Activated CD8-positive, alpha-beta memory T cell treated with anti-CD3 and anti-CD28 coated beads, Interleukin-2, amount 50 U/mL, for 24 hours (primary cell): ENCODE data around the gene PADI2.
A peak's percentile ranks its signal among the peaks of the same experiment; 100 is the strongest.

Experiments used
- DNase-seq: peaks from one replicate; pipeline ENCODE4 v3.0.0-alpha.2; 2020; ENCODE audit errors: extremely low read depth

PADI2 gene

DNA sequence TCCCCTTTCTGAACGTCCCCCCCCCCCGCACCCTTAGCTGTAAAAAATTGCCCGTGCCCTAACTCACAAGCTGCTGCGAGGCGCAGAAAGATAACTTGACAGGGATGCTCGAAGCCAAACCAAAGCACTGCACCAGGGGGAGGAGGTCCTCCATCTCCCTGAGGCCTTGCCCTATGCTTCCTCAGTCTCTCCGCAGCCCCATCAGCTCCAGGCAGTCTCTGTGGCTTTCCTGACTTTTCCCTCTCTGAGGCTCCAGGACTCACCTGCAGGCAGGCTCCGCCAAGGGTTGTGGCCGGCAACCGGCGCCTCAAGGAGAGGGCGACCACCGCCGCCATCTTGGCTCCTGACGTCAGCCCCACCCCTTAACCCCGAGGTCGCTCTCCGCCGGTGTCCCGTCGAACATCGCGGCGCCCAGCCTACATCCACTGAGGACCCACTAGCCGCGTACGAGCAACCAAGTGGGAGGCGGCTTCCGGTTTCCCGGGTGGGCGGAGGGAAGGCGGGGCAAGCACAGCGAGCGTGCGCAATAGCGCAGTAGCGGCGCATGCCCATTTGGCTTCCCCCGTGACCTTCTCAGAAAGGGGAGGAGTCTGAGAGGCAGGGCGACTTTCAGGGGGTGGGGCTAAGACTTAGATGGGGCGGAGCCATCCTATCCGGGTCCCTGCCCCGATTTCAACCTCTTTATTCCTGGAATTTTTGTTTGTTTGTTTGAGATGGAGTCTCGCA lies 65.4 kb downstream of the PADI2 start, which contains the start of gene SDHB:
TSS of gene SDHB (minus strand) at position 348 of the 726 bp plus-strand sequence. CDS start at position 335, 13 bp downstream.
- DNase-seq: peak; percentile 99

DNA sequence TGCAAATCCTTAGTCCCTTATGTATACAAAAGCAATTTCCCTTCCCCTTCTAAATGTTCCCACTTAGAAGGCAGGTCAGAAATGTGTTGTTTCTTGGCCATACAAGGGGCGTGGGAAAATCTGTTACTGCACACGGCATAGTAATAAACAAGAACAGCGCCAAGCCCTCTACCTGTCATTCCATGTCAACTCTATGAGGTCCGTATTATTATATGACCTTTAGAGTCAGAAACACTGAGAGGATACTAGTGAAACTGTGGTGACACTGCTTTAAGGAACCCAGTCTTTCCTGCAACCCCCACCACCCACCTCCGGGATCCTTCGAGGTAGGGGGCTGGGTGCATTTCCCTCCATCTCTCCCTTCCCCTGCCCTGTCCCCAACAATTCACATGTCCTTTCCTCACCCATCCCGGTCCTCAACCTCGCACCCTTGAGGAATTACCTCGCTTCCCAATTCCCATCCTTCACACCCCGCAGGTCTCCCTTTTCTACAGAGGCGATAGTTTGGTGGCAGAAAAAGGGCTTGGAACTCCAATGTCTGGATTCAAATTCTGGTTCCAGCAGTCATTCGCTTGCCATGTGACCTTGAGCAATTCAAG lies 66.1 kb downstream of the PADI2 start:
- DNase-seq: no peak

DNA sequence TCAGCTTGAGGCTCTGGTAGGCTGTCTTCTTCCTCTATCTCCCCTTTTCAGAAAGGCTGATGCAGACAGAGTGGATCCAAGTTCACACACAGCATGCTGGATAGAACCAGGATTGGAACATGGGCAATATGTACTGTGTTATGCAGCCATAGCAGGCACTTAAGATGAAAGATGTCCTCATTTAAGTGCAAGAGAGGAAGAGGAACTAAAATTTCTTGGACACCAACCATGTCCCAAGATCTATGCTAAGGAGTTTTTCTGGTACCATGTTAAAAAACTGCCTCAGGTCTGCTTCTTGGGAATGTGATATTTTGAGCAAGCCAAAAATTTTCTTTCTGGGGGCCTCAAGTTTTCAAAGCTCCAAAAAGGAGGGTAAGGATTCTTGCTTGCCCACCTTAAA lies 66.6 kb downstream of the PADI2 start:
- no peak for DNase-seq

DNA sequence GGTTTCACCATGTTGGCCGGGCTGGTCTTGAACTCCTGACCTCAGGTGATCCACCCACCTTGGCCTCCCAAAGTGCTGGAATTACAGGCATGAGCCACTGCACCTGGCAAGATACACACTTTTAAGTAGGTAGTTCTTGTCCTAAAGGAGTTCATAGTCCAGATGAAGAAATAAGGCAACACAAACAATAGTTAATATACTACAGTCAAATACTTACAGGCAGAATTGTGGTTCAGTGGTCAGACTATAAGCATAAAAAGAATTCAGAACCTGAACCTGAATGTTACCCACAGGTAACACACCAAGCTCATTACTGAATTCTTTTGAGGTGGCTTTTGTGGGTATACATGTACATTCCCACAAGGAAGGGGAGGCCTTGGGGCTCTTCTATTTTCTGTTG lies 67.2 kb downstream of the PADI2 start:
- DNase-seq: no peak

DNA sequence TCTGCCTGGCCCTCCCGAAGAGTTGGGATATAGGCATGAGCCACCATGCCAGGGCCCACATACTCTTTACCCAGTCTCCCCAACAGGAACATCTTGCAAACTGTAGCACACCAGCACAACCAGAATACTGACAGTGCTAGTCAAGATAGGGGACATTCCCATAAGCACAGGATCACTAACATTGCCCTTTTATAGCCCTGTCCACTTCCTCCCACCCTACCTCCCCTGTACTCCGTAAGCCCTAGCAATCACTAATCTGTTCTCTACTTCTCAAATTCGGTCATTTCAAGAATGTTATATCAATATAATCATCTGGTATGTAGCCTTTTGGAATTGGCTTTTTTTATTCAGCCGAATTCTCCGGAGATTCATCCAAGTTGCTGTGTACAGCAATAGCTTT lies 71.3 kb downstream of the PADI2 start:
- DNase-seq: no peak

DNA sequence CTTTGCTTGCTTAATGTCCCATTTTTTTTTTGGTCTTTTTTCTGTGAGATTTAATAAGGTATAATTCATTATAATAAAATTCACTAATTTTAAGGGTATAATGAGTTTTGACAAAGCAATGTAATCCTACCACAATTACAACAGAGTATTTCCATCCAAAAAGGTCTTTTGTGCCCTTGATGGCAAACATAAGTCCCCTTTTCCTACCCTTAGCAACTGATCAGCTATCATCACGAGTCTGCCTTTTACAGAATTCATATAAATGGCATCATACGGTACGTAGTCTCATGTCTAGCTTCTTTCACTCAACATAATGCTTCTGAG lies 73.0 kb downstream of the PADI2 start:
- DNase-seq: no peak

DNA sequence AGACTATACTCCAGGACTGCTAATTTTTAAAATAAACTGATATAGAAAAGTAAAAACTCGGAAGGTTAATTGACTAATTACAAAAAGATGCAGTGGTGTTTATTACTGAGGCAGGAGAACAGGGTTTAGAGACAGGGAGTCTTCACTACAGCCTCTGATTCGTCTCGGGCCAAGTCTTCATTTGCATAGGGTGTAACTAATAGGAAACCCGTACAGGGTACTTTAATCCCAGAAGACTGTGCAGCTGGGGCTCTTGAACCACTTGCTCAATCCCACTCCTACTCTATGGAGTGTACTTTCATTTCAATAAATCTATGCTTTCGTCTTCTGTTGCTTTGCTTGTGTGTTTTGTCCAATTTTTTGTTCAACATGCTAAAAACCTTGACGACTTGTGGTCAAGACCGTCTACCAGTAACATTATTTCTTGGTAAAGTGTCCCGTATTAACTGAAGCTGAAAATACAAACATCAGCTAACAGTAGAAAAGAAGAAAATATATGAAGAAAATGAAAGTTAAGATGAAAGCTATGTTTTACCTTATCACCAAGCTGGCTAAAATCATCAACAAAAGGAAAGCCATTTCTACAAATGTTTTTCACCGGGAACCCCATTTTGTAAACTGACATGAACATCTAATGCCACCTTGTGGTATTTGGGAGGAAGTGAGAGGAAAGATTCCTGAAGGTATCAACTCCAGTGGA lies 73.5 kb downstream of the PADI2 start:
- DNase-seq: no peak

DNA sequence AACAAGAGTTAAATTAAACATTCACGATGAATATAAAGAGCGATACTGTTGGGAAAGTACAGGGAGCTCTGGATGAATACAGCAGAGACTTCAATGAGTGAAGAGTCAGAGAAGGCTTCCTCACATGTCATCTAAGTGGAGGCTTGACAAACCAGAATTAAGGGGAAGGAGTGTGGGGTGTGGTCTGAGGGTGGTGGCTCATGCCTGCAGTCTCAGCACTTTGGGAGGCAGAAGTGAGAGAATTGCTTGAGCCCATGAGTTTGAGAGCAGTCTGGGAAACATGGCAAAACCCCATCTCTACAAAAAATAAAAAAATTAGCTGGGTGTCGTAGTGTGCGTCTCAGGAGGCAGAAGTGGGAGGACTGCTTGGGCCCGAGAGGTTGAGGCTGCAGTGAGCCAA lies 74.1 kb downstream of the PADI2 start:
- DNase-seq: no peak

DNA sequence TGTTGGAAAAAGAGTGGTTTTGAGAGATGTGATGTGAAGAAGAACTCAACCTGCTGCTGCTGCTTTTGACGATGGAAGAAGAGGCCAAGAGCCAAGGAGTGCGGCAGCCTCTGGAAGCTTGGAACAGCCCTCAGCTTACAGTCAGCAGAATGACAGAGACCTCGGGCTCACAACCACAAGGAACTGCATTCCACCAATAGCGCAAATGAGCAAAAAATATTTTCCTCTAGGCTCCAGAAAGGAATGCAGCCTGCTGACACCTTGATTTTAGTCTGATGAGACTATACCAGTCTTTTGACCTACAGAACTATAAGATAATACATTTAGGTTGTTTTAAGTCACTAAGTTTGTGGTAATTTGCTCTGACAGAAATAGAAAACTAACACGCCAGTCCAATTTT lies 75.6 kb downstream of the PADI2 start:
- DNase-seq: no peak

DNA sequence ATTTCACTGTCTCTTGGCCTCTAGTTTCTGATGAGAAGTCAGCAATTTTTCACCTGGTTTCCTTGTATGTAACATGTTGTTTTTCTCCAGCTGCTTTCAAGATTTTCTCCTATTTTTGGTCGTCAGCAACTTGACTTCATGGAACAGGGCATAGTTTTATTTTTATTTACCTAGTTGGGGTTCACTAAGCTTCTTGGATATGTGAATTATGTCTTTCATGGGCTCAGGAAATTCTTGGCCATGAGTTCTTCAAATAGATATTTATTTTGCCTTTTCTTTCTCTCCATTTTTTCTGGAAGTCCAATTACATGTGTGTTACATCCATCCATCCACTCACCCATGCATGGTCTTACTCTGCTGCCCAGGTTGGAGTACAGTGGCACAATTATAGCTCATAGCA lies 79.1 kb downstream of the PADI2 start:
- DNase-seq: no peak

DNA sequence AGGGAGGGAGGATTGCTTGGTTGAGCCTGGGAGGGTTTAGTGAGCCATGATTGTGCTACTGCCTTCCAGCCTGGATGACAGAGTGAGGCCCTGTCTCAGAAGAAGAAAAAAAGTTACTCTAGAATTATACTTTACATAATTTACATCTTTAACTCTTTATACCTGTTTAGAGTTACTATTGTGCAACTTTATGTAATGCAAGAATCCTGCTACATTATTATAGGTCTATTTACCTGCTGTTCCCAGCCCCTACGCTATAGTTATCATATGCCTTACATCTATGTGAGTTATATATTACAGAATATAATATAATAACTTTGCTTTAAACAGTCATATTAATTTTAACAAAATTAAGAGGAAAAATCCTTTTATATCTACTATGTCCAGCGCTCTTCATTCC lies 79.7 kb downstream of the PADI2 start:
- no peak for DNase-seq

DNA sequence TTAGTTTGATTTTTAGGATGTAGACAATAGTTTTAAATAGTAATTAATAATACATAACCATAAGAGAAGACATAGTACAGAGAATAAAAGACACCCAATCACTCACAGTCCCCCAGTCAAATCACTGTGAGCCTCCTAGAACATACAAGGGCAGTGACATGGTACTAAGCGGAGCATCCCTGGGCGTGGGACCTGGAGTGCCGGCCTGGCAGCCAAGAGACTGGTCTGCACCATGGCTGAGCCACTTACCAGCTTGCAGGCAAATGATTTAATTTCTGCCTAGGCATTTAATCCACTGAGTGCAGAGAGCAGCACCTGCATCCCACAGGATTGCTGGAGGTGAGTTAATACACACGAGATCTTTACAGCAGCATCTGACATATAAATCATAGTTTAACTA lies 85.8 kb downstream of the PADI2 start:
- no peak for DNase-seq

DNA sequence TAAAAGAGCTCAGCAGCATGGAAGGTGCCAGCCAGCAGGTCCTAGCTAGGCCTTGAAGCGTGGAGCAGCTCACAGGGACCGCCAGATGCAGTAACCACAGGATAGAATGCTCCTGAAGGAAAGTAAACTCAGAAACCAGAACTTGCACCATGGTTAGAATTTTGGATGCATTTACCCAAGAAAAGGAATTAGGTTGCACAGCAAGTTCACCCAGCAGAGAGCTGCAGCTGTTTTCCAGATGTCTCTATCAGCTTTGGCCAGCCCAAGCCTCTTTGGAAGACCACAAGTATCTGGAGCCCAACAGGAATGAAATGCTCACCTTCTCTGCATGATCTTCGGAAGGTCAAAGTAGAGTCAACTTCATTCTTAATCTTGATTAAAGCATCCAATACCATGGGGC lies 86.5 kb downstream of the PADI2 start:
- no peak for DNase-seq

DNA sequence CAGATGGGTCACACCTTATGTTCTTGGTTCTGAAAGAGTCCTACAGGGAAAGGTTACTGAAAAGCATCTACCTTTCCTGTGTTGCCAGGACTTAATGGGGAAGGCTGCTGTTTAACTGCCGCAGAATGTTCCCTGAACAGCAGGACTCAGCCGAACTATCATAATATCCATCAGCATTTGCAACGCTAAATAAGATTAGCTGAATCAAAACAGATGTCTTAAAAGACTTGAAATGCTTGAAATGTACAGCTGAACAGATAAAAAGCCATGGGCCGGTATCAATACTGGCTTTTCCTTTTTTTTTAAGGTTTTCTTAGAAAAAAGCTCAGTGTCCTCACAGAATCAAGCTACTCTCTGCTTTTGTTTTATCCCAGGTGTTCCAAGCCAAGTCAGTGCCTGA lies 87.8 kb downstream of the PADI2 start:
- DNase-seq: no peak

DNA sequence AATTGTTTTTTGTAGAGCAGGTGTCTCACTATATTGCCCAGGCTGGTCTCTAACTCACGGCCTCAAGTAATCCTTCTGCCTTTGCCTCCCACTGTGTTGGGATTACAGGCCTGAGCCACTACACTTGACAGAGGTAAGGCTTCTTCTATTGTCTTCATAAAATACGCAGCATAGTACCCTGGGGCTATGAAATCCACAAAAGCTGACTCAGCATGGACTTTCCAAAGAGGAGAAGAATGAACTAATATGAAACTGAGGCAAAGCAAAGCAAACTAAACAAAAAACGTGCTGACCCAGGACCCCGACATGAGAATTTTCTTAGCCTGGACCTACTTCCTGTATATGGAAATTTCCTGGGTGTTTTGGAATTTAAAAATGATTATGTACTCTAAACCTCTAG lies 89.0 kb downstream of the PADI2 start:
- no peak for DNase-seq

DNA sequence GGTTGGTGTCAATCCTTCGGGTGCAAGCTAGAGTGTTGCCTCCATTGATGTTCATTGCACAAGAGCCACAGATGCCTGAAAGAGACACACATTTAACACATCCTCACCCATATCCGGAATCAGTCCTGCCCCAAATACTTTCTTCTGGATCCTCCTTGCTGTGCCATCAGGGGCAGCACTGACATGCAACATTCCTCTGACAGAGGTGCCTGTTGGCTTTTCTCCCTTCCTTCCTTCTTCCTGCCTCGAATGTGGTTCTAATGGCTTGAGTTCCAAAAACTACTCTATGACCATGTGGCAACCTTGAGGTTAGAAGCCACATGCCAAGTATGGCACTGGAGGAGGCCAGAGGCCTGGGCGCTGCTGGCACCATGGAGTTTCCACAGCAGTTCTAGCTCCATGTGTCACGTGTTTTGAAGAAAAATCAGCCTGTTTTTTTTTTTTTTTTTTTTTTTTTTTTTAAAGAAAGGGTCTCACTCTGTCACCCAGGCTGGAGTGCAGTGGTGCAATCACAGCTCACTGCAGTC lies 90.5 kb downstream of the PADI2 start:
- no peak for DNase-seq

DNA sequence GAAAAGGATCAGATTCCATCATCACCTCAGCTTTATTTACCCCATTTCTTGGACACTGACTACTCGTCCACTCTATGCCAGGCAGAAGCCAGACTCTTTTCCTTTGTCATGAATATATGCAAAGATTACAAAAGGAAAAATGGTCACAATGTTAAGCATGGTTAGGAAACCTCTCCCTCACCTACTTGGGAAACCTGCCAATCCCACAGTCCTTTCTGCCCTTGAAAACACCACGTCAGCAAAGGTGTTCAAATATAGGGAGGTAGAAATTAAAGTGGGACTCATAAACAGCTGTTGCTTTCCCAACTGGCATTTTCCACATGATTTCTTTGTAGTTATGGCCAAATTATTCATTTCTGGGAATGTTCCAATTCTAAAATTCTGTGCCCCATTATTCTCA lies 91.4 kb downstream of the PADI2 start:
- no peak for DNase-seq

DNA sequence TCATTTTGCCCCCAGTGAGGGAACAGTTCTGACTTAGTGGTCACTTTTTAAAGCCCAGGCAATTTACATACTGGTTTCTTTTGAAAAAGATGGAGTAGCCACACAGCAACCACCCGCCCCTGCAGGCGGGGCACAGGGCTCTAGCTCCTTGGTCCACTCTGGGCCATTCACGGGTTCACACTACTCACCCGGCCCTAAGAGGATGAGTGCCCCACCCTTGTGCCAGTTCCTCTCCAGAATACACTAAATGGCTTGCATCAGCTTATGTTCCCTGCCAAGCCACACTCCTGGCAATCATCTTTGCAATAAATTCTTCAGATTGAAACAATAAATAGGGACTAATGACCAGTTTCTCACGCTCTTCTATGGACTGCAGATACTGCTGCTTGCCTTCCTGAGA lies 91.8 kb downstream of the PADI2 start:
- no peak for DNase-seq

DNA sequence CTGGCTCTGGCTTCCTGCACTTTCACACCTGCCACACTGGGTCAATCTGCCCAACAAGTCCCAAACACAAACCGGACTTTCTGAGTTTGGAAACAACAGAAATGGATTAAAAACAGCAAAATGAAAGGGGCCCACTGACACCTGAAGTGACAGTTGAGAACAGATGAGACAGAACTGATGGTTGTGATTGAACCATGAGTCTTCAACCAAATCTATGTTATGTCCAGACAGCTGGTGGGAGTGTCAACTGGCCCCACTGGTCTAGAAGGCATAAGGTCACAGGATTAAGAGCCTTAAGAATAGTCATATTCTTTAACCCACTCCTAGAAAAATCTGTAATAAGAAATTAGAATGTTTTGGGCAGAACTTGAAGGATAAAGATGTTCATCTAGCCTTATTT lies 94.5 kb downstream of the PADI2 start:
- no peak for DNase-seq

DNA sequence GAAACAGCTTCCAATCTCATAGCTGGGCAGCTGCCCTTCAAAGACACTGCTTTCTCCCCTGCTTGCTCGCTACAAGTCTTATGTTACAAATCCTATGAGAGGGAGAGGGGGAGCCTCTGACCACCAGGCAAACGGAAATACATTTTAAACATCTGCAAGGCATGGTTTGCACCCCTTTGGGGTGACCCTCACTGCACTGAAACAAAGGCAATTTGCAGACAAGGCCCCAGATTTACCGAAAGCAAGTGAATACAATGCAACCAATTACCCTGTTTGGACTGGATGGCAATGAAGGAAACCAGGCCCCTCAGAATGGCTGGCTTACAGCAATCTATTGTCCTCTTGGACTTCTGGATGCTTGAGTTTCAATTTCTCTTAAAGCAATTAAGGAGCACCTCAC lies 95.7 kb downstream of the PADI2 start:
- no peak for DNase-seq

DNA sequence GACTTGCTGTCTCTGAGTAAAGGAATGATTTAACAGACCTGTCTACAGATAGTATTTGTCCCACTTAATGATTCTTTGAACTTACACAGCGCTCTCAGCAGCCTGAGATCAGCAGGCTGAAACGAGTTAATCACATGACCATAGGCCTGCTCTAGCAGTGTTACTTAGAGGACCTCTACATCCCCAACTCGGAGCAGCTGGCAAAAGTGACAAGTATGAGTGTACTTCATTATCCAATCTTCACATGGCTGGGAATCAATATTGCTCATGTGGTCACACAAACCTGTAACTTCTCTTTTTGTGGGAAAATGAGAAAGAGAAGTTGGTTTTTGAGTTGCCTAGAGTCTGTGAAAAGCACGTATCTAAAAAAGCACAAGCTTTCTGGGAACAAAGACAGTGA lies 96.1 kb downstream of the PADI2 start:
- DNase-seq: no peak

DNA sequence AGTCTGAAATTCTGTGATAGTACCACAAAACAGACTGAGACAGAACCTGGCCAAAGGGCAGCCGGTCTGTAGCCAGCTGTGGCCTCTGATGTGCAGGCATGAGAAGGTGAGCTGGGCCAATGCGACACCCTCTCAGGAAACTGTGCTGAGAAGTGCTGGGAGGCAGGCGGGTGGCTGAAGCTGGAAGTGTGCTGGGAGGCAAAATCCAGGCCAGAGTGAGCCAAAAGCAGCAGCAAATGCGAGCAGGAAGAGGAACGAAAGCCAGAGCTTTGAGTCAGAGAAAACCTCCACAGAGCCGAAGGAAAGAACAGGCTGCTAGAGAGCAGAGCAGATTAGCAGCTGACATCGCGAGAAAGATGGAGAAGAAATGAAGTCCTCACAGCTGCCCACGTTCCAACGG lies 97.4 kb downstream of the PADI2 start:
- DNase-seq: no peak

DNA sequence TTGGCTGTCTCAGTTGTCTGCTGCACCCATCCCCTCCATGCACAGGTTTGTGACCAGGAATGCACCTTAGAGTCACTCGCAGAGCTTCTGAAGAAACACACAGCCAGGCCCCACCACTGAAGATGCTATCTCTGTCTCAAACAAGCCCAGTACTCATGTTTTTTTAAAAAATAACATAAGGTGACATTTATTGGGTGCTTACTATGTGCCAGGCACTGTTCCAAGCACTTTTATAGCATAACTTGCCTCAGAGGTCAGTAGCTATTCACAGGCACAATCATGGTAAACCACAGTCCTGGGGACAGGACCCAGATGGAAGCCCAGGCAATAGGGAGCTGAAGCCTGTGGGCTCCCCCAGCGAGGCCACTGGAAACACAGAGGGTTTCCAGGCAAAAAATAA lies 98.7 kb downstream of the PADI2 start:
- DNase-seq: no peak
